ENCODE data around the gene SSRP1. TPM values are rescaled to one million over a fixed set of nuclear protein-coding genes. Genes with fewer than 3 reads are reported as not detected.

Gene SSRP1
- total and polyA plus RNA-seq, 2 experiments from 2014 or later: 205 to 216 TPM

DNA sequence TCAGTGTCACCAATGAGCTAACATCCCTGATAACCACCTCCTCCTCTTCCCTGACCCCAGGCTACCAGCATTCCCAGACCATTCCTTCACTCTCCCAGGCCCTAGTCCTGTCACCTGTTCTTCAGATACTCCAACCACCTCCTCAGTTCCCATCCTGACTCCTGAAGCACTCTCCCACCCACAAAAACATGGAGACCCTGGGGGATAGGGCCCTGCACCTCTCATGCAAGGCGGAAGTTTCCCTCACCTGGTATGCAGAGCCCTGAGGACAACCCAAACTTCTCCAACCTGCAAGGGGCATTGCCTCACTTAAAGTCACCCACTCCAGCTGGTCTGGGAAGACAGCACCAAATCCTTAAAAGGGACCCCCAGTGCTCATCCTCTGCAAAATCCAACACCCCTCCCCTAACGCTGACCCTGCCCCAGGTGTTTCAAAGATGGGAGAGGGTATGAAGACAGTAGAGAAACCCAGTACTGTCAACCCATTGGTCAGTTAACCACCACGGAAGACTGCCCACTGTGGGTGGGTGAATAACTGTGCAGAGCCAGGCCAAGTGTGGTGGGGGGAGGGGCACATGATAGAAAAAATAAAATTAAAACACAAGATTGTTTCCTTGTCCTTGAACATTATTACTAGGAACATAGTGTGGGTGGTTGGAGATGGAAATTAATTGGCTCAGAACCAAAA, 12.4 kb downstream of the SSRP1 start:
- peak overlapping the region; percentile 94 for H3K4me3 ChIP-seq
- H3K4me2 ChIP-seq: peak overlapping the region; percentile 100
- DNase-seq (ENCODE audit: low spot score) (no peak), ATAC-seq (no peak)
- no peak overlapping the region for H2AFZ ChIP-seq
- peaks cover 36% of the 10 kb centered on the region for H3K4me1 ChIP-seq (ENCODE audit: insufficient read depth)
- H3K36me3 ChIP-seq (ENCODE audit: insufficient read depth): peaks cover 16% of the 10 kb centered on the region
- Mint-ChIP-seq H3K36me3 (ENCODE audit: low read depth) (peaks cover 65% of the 10 kb centered on the region), H3K4me1 (peaks cover 54% of the 10 kb centered on the region), H3K27me3 (ENCODE audit: insufficient read depth, low read depth, poor library complexity) (peaks cover 17% of the 10 kb centered on the region), H3K27ac (peak overlapping the region; percentile 89), H3K4me3 (peak overlapping the region; percentile 91), H3K9me3 (peaks cover 3% of the 10 kb centered on the region; the same call in 1 of the 3 replicates)
- H3F3A ChIP-seq (replicated peaks; ENCODE audit: low read depth): peaks cover 19% of the 10 kb centered on the region
- H3K9me2 ChIP-seq (ENCODE audit: insufficient read depth): no peaks in the 10 kb centered on the region
- H3K27me3 ChIP-seq (ENCODE audit: insufficient read depth): no peaks in the 10 kb centered on the region
- H3K79me2 ChIP-seq (replicated peaks; ENCODE audit: insufficient read depth): peaks cover 49% of the 10 kb centered on the region
- no peak for TF ChIP-seq ZNF114 (CRISPR knock-in tag; IDR thresholded peaks at IDR 0.05)
- TF ChIP-seq, protein P1, sequence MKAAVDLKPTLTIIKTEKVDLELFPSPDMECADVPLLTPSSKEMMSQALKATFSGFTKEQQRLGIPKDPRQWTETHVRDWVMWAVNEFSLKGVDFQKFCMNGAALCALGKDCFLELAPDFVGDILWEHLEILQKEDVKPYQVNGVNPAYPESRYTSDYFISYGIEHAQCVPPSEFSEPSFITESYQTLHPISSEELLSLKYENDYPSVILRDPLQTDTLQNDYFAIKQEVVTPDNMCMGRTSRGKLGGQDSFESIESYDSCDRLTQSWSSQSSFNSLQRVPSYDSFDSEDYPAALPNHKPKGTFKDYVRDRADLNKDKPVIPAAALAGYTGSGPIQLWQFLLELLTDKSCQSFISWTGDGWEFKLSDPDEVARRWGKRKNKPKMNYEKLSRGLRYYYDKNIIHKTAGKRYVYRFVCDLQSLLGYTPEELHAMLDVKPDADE (IDR thresholded peaks at IDR 0.05): no peak
- TF ChIP-seq JUNB (IDR thresholded peaks at IDR 0.05; ENCODE audit: unreplicated experiment): no peak
- TF ChIP-seq STAT1 (IDR thresholded peaks at IDR 0.05; ENCODE audit: unreplicated experiment): no peak
- TF ChIP-seq NANOG (IDR thresholded peaks at IDR 0.05; ENCODE audit: borderline replicate concordance): no peak
- TF ChIP-seq ZNF331 (CRISPR knock-in tag; IDR thresholded peaks at IDR 0.05; ENCODE audit: low read depth): no peak
- TF ChIP-seq CREB1 (CRISPR knock-in tag; IDR thresholded peaks at IDR 0.05; ENCODE audit: low read depth): no peak
- TF ChIP-seq EZH2phosphoT487 (IDR thresholded peaks at IDR 0.05; ENCODE audit: unreplicated experiment): no peak
- peaks cover 19% of the 10 kb centered on the region for H4K20me1 ChIP-seq (replicated peaks; ENCODE audit: insufficient read depth)
- H3K27ac ChIP-seq (ENCODE audit: low read depth): peak overlapping the region; percentile 84

DNA sequence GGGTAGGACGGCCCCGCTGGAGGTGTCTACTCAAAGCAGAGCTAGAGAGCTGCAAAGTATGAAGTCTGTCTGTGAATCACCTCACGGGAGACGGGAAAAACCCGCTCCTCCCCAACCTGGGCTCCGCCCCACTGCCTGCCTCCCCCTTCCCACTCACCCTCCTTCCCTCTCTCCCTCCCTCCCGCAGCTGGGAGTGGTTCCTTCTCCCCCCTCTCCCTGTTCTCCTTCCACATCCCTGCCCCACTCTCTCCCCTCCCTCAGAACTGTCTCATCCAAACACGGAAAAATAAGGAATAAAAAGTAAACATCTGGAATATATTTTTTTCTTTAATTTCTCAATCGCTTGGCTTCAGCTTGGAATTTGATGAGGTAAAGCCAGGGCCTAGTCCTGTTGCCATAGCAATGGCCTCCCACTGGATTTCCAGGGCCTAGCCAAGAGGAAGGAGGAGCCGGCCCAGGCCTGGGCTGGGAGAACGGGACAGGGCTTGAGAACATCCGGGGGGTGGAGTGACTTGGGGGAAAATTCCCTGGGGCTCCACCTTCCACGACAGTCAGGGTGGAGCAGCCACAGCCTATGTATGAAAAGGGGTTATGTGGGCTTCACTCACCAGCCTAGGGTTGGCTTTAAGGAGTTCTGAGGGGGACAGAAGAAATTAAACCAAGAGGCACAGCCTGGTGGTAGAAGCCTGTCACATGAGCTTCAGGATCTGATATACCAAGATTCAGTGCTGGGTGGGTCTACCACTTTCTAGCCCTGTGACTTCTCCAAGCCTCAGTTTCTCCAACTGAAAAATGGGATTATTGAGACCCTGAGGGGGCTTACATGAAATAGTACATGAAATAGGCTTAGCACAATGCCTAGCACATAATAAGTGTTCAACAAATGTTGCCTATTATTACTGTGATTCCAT, 13.2 kb downstream of the SSRP1 start:
- Histone ChIP-seq H3K79me2 (replicated peaks; ENCODE audit: insufficient read depth) (peaks cover 55% of the 10 kb centered on the region), H2AFZ (no peak overlapping the region), H3K4me2 (peak overlapping the region; percentile 100)
- TF ChIP-seq, protein P2, sequence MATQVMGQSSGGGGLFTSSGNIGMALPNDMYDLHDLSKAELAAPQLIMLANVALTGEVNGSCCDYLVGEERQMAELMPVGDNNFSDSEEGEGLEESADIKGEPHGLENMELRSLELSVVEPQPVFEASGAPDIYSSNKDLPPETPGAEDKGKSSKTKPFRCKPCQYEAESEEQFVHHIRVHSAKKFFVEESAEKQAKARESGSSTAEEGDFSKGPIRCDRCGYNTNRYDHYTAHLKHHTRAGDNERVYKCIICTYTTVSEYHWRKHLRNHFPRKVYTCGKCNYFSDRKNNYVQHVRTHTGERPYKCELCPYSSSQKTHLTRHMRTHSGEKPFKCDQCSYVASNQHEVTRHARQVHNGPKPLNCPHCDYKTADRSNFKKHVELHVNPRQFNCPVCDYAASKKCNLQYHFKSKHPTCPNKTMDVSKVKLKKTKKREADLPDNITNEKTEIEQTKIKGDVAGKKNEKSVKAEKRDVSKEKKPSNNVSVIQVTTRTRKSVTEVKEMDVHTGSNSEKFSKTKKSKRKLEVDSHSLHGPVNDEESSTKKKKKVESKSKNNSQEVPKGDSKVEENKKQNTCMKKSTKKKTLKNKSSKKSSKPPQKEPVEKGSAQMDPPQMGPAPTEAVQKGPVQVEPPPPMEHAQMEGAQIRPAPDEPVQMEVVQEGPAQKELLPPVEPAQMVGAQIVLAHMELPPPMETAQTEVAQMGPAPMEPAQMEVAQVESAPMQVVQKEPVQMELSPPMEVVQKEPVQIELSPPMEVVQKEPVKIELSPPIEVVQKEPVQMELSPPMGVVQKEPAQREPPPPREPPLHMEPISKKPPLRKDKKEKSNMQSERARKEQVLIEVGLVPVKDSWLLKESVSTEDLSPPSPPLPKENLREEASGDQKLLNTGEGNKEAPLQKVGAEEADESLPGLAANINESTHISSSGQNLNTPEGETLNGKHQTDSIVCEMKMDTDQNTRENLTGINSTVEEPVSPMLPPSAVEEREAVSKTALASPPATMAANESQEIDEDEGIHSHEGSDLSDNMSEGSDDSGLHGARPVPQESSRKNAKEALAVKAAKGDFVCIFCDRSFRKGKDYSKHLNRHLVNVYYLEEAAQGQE (IDR thresholded peaks at IDR 0.05; ENCODE audit: unreplicated experiment): no peak
- TF ChIP-seq ZNF331 (CRISPR knock-in tag; IDR thresholded peaks at IDR 0.05; ENCODE audit: low read depth) (no peak), JUNB (IDR thresholded peaks at IDR 0.05; ENCODE audit: unreplicated experiment) (no peak)

More for the DNA sequence above, 13.2 kb downstream of the SSRP1 start:
- Histone ChIP-seq H3K36me3 (ENCODE audit: insufficient read depth) (peaks cover 19% of the 10 kb centered on the region), H3K4me1 (ENCODE audit: insufficient read depth) (peaks cover 36% of the 10 kb centered on the region), H3K27ac (ENCODE audit: low read depth) (peak overlapping the region; percentile 51), H3F3A (replicated peaks; ENCODE audit: low read depth) (peaks cover 19% of the 10 kb centered on the region), H3K27me3 (ENCODE audit: insufficient read depth) (no peaks in the 10 kb centered on the region), H3K9me2 (ENCODE audit: insufficient read depth) (no peaks in the 10 kb centered on the region), H3K4me3 (peak overlapping the region; percentile 94), H4K20me1 (replicated peaks; ENCODE audit: insufficient read depth) (peaks cover 23% of the 10 kb centered on the region)
- peak; percentile 31 for ATAC-seq
- Mint-ChIP-seq H3K27me3 (ENCODE audit: insufficient read depth, low read depth, poor library complexity) (peaks cover 17% of the 10 kb centered on the region), H3K27ac (peak overlapping the region; percentile 89; the same call in 1 of the 2 replicates), H3K4me3 (peak overlapping the region; percentile 91), H3K36me3 (ENCODE audit: low read depth) (peaks cover 57% of the 10 kb centered on the region), H3K4me1 (peaks cover 56% of the 10 kb centered on the region), H3K9me3 (peaks cover 3% of the 10 kb centered on the region; the same call in 1 of the 3 replicates)
- peak; percentile 86 for DNase-seq (ENCODE audit: low spot score)
